Stimulated activated CD4-positive, alpha-beta T cell treated with anti-CD3 and anti-CD28 coated beads, Interleukin-1b, Interleukin-23, amount 100 ng/mL, for 48 hours (primary cell): ENCODE data around the gene FGF13.
A peak's percentile ranks its signal among the peaks of the same experiment; 100 is the strongest.

ENCODE experiments used
- DNase-seq: peaks from one replicate; pipeline ENCODE4 v3.0.0-alpha.2; 2020

FGF13 gene

DNA sequence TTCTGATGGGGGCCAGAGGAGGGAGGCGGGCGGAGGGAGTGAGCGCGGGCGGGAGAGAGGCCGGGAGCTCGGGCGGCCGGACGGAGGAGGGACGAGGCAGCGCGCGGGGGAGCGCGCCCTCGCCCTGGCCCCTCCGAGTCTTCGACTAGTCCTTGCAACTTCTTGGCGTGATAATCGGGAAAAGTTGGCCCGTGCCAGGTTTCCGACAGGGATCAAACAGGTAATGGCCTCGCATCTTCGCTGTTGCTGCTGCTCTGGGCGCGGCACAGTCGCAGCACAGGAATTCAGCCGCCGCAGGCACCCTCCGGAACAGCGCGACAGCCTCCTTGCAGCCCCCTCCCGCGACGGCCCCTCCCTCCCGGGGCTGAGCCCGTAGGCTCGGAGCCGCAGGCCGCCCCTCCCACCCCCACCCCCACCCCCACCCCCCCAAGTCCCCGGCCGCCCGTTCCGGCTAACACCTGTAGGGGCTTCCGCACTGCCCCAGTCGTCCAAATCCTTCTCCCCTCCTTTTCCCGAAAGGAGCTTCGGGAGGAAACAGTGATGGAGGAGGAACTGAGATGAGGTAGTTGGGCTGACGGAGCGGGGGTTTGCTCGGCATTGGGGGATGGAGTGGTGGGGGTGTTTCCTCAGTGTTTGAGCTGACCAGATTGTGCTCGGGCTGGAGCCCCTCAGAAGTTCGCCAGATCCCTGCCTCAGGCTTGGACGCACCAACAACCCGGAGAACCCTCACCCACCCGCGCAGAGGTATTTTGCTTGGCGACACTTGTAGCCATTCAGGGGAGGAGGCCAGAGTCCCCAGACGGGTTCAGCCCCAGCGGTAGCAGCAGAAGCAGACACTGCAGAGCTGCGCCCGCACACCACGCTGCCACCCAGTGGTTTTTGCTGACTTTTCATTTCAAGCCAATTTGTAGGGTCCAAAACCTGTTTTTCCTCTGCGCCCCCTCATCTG, at the start of gene FGF13:
Gene FGF13, minus strand, starts transcription at position 319 of the 949 bp plus-strand sequence. CDS start 714 bp downstream, outside the sequence.
- no peak for DNase-seq

DNA sequence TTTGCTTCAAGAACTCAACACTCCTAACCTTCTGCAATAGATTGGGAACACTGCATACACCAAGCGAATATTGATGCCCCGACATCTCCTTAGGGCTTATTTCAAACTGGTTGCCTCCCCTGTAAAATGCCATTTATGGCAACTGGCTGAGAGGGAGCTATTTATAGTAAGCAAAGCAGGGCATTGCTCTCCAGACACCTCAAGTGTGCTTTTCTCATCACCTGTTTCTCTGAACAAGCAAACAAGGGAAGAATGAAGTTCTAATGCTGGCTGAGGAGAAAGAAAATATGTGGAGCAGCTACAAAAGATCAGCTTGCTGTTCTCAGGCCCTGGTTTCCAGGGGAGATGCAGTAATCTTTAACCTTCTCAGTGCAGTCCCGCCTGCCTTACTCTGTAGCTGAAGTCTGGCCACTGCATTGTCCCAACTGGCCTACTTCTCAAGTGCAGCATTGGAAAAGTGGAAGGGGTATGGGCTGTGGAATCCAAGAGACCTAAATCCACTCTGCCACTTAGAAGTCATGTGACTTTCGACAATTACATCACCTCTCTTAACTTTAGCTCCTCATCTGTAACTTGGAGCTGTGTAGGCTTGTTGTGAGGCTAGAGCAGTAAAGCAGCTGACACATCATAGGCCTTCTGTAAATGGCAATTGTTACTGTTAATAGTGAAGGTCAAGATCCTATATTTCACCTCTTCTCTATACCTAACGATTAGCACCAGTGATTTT, 47.9 kb upstream of the FGF13 start:
- DNase-seq, result no peak

DNA sequence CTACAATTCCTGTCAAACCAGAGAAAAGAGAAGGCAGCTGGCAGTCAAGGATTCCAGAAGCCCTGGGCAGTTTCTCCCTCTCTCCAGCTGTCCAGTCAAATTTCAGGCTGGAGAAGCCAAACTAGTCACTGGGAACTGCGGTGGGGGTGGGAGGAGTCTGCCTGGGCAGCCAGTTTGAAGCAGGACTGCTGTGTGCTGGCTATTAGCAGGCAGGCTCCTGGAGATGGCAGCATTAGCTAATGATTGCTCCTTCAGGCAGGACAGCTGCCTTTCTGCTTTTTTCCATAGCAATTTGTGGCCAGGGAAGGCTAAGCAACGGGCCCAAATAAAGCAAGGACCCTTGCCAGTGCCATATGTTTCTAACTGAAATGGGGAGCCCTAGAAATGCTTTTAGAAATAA, 44.7 kb upstream of the FGF13 start:
- no peak for DNase-seq

DNA sequence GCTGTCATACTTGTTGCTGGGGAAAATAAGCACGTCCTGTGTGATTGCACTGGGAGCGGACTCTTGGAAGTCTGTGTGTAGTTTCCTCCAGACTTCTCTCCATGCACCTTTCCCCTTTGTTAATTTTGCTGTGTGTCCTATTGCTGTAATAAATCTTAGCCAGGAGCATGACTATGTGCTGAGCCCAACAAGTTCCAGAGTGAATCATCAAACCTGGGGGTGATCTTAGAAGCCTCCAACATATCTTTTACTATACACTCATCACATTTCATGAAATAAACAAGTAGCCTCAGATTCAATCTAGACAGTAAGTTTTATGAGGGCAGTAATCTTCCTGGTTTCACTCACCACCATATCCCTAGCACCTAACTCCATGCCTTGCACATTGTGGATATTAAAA, 43.3 kb upstream of the FGF13 start:
- no peak for DNase-seq

DNA sequence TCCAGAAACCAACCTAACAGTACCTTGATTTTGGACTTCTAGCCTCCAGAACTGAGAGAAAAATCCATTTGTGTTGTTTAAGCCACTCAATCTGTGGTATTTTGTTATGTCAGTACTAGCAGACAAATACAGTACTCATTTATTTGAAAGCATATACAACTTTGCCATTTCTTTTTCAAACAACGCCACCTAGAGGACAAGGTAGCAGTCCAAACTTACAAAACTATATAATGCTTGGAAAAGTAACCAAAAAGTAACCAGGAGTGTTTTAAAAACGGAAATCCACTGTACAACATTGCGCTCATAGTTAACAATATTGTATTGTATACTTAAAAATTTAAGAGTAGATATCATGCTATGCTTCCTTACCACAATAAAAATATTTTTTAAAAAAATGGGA, 37.0 kb upstream of the FGF13 start:
- DNase-seq, result no peak

DNA sequence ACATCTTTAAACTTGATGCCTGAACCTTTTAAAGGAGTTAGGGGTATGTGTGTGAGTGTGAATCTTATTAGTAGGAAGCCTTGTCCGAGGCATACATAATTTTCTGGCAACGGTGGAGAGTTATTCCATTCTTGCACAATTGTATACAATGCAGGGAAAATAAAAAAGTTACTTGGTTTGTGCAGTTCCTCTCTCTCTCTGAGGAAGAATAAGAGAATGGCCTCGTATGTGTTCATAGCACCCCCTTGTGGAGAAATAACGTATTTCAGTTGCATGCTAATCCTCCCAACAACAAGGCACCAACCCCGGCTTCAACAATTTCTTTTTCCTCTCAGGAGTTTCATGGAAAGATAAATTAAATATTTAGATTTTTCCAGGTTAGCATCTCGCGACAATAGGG, 33.7 kb upstream of the FGF13 start:
- DNase-seq, result peak; percentile 1

DNA sequence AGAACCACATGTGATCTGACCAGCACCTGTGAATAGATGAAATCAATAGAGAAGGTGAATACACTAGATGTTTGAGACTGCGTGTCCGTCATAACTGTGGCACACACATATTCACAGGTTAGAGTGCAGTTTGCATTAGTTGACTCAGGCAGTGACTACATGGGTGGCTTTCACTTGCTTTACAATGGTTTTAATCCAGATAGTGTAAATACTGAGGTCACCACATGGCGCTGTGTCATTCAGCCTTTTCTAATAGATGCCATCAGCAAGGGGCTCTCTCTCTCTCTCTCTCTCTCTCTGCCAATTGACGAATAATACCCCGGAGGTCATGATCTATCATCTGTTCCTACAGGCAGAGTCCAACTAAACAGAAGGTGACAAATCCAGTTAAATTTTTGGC, 30.7 kb upstream of the FGF13 start:
- no peak for DNase-seq

DNA sequence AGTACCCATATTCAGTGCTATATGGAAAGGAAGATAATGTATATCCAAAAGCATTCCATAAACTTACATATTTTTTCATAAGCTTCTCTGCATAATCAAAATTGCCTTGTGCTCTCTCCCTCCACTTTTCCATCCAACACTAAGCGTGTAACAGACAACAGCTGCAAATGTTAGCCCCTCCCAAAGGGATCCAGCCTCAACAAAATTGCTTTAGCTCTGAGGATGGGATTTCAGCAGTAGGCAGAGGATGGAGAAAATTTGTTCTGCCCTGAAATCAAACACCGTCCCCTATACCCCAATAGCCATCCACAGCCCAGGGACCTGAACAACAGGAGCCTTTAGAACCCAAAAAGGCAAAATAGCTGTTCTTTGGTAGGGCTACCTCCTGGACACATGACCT, 28.8 kb upstream of the FGF13 start:
- no peak for DNase-seq

DNA sequence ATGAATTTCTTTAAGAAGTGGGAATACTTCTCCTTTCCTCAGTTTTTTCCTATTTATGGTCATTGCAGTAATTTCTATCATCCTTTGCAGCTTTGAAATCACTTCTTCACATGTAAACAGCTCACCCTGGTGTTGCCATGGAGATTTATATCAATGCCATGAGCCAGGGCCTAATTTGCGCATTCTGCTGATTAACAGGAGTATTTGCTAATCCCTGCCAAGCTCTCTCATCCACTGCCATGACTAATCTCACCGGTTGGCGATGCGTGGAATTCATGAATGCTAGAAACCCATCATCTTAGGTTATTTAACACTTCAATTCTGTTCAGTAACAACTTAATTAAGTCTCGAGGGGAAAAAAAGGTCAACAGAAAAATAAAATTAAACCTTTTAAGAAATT, 11.8 kb upstream of the FGF13 start:
- no peak for DNase-seq

DNA sequence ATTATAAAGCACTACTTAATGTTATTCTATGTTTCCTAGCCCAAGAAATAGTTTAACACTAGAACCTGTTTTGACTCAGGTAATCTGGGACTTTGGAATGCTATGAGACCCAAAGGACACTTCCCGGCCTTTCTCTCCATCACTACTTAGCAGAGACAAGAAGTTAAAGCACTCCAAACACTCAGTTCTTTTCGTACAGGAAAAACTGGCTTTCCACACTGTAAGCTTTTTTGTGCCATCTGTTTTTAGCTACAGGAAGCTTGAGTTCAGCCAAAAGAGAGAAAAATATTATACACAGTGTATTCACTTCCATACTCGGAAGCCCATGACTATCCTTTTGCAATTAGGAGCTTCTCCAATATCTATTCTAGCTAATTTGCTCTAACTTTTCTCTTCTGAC, 7.9 kb upstream of the FGF13 start:
- DNase-seq, result no peak

DNA sequence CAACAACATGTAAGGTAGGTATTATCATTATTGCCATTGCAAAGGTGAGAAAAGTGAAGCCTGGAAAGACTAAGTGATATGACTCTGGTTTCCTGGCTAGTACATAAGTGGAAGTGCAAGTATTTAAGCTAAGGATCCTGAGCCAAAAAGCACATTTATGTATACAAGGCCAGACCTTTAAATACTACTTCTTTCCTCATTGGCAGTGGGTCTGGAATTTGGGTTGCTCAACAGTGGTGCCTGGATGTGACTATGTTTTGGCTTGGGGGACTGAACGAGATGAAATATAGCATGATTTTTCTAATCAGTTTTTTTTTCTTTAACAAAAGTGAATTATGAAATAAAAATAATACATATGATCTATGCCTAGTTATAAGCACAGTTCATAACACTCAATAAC, 7.4 kb upstream of the FGF13 start:
- DNase-seq, result no peak

DNA sequence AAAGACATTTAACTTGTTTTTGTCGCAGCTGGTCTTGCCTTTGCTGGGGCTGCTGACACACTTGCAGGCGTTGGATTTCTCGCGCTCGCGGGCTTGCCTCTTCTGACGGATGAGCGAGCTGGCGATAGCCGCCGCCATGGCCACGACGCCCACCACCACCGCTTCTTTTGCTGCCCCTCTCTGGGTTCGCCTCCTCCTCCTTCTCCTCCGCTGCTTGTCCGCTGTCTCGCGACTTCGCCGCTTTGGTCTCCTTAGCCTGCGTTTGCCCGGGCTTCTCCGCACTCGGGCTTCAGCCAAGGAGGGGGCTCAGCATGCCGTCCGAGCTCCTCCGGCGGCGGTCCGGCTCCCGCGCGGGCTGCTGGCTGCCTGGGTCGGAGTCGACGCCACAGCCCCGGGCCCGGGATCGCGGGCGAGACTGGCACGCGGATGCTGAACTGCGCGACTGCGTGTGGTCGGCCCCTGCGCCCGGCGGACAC, 613 bp downstream of the FGF13 start:
- no peak for DNase-seq

DNA sequence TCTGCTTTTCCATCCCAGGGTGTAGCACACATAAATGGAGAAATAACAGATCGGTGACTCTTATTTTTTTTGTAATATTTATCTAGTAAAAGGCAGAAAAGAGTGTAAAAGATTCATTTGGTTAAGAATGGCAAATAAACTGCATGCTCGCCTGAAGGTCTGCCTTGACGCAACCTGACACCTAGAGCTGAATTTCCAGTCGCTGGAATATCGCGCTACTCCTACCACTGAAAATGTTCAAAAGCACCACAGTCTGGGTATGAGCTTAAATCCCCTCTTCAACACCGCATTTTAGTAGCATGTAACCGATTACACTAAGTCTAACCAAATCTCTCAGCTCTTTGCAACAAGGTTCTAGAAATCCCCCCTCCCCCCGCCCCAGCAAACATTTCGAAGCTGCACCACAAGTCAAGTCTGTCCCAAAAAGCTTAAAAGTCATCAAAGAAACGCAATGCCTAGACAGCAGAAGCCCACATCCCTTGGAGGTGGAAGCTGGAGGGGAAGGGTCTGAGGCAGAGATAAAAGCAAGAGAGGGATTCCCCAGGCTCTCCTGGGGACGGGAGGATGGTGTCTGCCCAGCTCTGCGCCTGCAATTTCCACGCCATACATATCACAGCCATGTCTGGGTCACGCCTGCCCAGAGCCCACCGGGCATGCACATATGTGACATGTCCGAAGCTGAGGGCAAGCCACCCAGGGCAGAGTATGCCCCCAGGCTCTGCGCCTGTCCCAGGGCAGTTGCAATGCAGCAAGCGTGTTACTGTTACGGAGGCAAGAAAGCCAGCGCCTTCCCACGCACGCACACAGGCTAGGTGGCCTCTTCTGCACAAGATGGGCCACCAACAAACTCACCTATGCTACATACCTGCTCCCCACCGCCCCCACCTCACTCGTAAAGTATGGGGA, 1.4 kb downstream of the FGF13 start:
- no peak for DNase-seq

DNA sequence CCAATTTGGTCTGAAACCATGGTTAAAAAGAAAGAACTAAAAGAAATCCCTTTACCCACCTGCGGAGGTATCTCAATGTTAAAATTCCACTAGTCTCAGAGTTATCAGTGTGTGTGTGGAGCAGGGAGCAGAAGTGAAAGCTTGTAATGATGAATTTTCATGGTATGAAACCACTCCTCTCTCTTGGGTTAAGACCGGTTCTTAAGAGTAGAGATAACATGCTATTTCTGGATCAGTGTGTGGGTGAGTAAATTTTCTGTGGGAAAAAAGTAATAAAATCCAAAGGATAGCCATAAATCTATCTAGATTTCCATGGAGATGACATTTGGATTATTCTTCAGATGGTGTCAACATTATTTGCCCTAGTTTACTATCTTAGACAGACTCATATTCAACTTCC, 3.2 kb downstream of the FGF13 start:
- DNase-seq, result no peak

DNA sequence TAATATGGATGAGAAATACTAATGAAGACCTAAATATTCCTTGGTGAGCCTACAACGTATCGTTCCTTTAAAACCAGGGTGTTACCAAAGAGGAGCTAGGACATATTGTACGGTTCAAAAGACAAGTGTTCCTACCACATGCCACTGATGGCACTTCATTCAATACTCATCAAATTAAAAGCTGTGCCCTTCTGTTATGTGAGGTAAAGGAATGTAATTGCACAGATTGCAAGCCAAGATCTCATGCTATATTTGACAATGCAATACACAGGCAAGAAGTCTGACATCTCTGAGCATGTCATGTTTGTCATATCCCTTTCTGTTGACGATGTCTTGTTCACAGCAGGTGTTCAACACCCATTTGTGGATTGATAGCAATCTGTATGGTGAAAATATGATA, 6.9 kb downstream of the FGF13 start:
- DNase-seq, result no peak

DNA sequence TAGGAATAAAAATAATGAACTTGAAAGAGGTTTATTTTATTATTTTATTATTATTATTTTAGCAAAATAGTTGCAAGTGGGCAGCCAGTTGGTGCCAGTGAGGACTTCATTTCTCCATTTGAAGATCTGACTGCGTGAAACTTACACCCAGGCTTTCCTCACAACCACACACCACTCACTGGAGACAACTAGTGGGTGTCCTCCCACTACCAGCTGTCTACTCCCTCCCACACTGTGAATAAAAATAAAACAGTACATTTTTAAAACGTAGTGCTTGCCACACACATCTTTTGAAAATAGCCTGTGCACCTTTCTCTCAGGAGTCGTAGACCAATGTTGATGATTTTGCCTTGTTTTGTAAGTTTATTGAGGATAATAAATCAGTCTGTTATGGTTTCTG, 7.4 kb downstream of the FGF13 start:
- no peak for DNase-seq

DNA sequence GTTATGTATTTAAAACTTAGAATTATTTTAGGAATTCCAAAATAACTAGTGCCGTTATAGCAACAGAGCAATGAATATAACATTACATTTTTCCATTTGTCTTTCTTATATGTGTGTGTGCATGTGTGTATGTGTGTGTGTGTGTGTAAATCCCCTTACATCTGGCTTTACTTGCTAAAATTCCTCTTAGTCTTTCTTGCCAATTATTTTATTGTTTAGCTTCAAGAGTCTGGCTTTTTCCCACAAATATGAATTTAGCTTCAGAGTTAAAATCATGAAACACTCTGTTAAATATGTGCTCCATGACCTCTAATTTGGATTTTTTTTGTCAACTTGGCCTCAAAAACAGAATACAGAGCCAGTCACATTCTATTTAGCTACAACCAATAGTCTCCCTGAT, 18.9 kb downstream of the FGF13 start:
- DNase-seq, result no peak

DNA sequence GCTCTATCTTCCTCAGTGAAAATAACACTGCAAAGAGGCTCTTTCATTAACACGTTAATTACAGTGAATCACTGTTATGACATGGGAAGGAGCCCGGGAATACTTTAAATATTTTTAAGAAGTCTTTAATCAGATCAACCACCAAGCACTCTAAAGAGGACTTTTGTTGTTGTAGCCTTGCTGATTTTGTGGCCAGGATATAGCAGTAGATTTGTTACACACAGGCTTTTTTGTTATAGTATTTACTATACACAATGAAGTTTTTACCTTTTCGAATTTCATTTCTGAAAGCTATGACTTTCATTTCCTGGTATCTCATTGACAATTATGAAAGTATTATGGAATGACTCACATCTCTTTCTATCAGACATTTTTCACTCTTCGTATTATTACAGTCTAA, 20.3 kb downstream of the FGF13 start:
- no peak for DNase-seq

DNA sequence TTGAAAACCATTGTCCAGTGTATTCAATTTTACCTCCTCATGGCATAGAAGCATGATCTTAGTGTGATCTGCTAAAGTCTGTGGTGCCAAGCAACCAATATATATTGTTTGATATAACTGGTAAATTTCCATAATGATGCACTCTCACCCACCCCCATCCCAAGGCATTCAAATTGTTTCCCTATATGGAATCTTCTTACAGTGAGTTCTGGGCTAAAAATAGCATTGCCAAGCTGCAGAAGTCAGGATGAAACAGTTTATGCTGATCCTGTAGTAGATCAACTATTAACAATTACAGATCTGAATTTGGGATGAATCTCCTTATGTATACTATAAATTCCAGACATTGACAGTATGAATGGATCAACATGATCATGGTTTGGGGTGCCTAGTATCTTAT, 20.9 kb downstream of the FGF13 start:
- no peak for DNase-seq

DNA sequence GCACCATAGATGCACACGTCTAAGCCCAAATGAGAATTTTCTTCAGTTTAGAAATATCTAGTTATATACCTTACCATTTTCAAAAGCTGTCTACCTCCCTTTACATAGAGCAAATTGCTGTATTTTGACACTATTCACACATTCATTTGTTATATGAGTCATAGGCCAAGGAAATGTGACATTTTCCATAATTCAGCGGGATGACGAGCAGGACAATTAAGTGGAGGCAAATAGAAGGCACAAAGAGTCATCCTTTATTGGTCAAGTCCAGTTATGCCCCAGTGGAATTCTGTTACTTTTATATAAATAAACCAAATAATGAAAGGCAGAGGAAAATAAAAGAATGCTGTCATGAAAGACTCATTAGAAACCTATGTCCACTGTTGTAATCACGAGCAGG, 27.9 kb downstream of the FGF13 start:
- no peak for DNase-seq

DNA sequence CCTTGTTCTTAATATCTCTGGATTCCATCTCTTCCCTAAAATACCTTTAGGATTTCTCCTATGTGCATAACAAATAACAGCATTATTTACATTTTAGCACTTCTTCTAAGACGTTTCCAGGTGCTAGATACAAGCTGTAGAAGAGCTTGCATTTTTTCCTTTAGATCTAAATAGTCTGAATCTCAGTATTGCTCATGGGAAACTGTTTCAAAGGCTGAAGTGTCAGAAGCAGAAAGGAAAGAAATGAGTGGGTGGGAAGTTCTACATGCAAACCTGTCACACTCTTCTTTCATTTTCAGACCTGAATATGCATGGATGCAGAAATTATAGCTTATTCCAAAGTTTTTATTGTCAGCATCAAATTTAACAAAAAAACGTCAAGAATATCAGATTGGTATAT, 41.8 kb downstream of the FGF13 start:
- DNase-seq, result no peak

DNA sequence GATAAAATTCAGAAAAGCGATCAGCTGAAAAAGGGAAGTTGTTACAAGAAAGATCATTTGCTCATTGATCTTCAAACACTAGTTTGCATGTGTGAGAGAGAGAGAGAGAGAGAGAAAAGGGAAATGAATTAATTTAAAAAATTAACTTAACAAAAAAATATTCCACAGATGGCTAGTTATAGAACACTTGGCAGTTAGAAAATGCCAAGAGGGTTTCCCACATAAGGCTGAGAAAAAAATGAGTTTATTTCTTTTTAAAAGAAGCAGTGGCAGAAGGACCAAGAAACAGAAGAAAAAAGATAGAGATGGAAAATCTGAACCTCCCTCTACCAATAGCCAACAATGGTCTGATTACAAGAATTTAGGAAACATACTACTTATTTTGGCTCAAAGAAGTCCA, 47.1 kb downstream of the FGF13 start:
- no peak for DNase-seq

DNA sequence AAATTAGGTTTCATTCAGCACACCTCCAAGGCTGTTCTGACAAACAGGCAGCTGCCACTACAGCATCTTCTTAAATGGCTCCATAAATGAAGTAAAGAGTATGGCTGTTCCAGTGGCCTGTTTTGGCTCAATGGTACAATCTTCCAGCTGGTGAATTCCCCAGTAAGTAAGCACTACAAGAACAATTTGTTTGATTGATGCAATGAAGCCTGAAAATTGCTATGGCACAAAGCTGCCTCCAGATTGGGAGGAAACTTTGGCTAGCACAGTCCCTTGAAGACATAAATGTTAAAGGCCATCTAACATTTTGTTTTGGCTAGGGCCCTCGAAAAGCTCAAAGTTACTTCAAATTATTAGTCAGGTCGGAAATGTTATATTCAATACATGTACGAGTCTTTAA, 47.5 kb downstream of the FGF13 start:
- DNase-seq, result no peak
